Activated CD4-positive, CD25-positive, alpha-beta regulatory T cell treated with anti-CD3 and anti-CD28 coated beads, Interleukin-2, amount 50 U/mL, for 24 hours (primary cell): Measurements from ENCODE around the gene RAB19.

ENCODE experiments used
- ATAC-seq, 2 donors: fragments of 150-1000 bp; cut with Tn5 transposase; one replicate each; pipeline ENCODE4 v1.10.0; 2021; ENCODE audit warnings: mild to moderate bottlenecking in 1 of 2, moderate library complexity in 1 of 2

The RAB19 gene

GRCh38 chr7:140403878-140404564 lies at the start of gene RAB19:
Gene RAB19, plus strand, starts transcription at chr7:140404058. Its CDS starts 3,589 bp downstream, at chr7:140407647.
- ATAC-seq, result peak; percentile 77 to 85

- ATAC-seq, result no peak
These were observed 45.8 kb upstream of the RAB19 start for GRCh38 chr7:140358024-140358411.

GRCh38 chr7:140358412-140359051 lies 45.3 kb upstream of the RAB19 start:
- ATAC-seq, result peak; percentile 47 to 50

GRCh38 chr7:140360697-140361229 lies 43.1 kb upstream of the RAB19 start:
- peak in 1 of 2 donors; percentile 21 for ATAC-seq

- ATAC-seq, result no peak
These were observed 39.0 kb upstream of the RAB19 start for GRCh38 chr7:140364819-140365218.

- ATAC-seq, result no peak
These were observed 36.3 kb upstream of the RAB19 start for GRCh38 chr7:140367528-140367927.

GRCh38 chr7:140369294-140369693 lies 34.6 kb upstream of the RAB19 start:
- no peak for ATAC-seq

GRCh38 chr7:140375323-140375722 lies 28.5 kb upstream of the RAB19 start:
- no peak for ATAC-seq

- peak; percentile 96 for ATAC-seq
These were observed 27.7 kb upstream of the RAB19 start for GRCh38 chr7:140375892-140376730.

- ATAC-seq, result no peak
These were observed 19.7 kb upstream of the RAB19 start for GRCh38 chr7:140383954-140384713.

GRCh38 chr7:140384894-140385545 lies 18.8 kb upstream of the RAB19 start:
- ATAC-seq, result no peak

GRCh38 chr7:140389445-140389844 lies 14.4 kb upstream of the RAB19 start:
- ATAC-seq, result no peak

- no peak for ATAC-seq
These were observed 13.8 kb upstream of the RAB19 start for GRCh38 chr7:140390034-140390433.

- ATAC-seq, result peak in 1 of 2 donors; percentile 30
These were observed 13.2 kb upstream of the RAB19 start for GRCh38 chr7:140390466-140391190.

- ATAC-seq, result no peak
These were observed 12.2 kb upstream of the RAB19 start for GRCh38 chr7:140391634-140392033.

- no peak for ATAC-seq
These were observed 10.0 kb upstream of the RAB19 start for GRCh38 chr7:140393756-140394306.

GRCh38 chr7:140397784-140398750 lies 5.8 kb upstream of the RAB19 start, which contains the start of gene SLC37A3:
Gene SLC37A3, minus strand, starts transcription at chr7:140398530. Its CDS starts 16,004 bp downstream, at chr7:140382526.
- ATAC-seq, result peak; percentile 97 to 98

- no peak for ATAC-seq
These were observed 5.0 kb upstream of the RAB19 start for GRCh38 chr7:140398821-140399220.

- ATAC-seq, result no peak
These were observed 3.5 kb upstream of the RAB19 start for GRCh38 chr7:140400381-140400780.
